Peyer's patch (tissue), 4 donors: Measurements from ENCODE around the gene OSBPL10.

Experiments used
- POLR2A ChIP-seq, 2 donors: fragments of 450-650 bp; IDR thresholded peaks; one replicate each; pipeline ENCODE4 v1.5.1; 2017; ENCODE audit warnings: antibody characterized with exemption in 2 of 2, mild to moderate bottlenecking in 2 of 2, moderate library complexity in 2 of 2
- TF ChIP-seq, protein P1 (sequence below), 6 experiments: fragments of 450-650 bp in 4 of 6; fragments of 200-600 bp in 2 of 6; sonication (generic) in 1 of 6; IDR thresholded peaks; one replicate each; pipeline ENCODE4 v1.5.1; 2017 to 2019; ENCODE audit warnings: antibody characterized with exemption in 6 of 6, mild to moderate bottlenecking in 3 of 6, moderate library complexity in 1 of 6

DNA sequence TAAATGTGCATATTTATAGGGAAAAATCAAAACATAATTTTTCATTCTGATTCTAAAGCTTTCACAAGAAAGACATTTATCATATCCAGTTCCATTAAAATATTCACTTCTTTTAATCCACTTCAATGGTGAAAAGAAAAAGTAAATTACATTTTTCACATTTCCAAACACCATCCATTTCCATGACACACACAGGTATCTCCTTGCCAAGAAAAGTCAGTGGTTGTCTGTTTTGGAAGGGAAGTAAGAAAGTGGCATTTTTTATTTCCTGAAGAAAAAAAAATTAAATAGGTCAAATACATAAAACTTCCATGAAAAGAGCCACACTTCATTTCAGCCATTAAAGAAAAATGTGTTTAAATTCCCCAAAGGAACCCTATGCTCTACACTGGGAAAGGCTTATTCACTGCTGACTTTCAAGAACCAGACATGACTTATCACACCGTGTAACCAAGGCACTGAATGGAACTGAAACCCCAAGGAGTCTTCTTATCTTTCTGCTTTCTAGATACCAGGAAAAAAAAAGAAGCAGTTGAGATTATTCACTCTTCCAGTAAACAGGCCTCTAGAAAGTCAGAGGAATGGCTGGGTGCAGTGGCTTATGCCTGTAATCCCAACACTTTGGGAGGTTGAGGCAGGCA is 44.5 kb downstream of the OSBPL10 start:
- TF ChIP-seq POLR2A (IDR thresholded peaks at IDR 0.05), result no peak
- TF ChIP-seq, protein P1, sequence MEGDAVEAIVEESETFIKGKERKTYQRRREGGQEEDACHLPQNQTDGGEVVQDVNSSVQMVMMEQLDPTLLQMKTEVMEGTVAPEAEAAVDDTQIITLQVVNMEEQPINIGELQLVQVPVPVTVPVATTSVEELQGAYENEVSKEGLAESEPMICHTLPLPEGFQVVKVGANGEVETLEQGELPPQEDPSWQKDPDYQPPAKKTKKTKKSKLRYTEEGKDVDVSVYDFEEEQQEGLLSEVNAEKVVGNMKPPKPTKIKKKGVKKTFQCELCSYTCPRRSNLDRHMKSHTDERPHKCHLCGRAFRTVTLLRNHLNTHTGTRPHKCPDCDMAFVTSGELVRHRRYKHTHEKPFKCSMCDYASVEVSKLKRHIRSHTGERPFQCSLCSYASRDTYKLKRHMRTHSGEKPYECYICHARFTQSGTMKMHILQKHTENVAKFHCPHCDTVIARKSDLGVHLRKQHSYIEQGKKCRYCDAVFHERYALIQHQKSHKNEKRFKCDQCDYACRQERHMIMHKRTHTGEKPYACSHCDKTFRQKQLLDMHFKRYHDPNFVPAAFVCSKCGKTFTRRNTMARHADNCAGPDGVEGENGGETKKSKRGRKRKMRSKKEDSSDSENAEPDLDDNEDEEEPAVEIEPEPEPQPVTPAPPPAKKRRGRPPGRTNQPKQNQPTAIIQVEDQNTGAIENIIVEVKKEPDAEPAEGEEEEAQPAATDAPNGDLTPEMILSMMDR (IDR thresholded peaks at IDR 0.05), result no peak
